HepG2 (cell line): ENCODE data around the gene HDGFL2. TPM values are rescaled to one million over a fixed set of nuclear protein-coding genes. Genes with fewer than 3 reads are reported as not detected.

ENCODE experiments used
- CEBPG ChIP-seq: IDR thresholded peaks from 2 replicates; pipeline ENCODE4 v1.6.1; 2016
- CENPT ChIP-seq: sonication (generic); formaldehyde crosslinking; IDR thresholded peaks from 2 replicates; pipeline ENCODE4 v1.8.0; 2022; ENCODE audit warnings: low read depth, mild to moderate bottlenecking, moderate library complexity, missing genetic modification reagents
- HOMEZ ChIP-seq: IDR thresholded peaks from 2 replicates; pipeline ENCODE4 v1.6.1; 2016; ENCODE audit warnings: low read depth
- MNT ChIP-seq: fragments of 450-650 bp; IDR thresholded peaks from 2 replicates; pipeline ENCODE4 v1.6.1; 2016
- NCOA2 ChIP-seq: sonication (generic); formaldehyde crosslinking; IDR thresholded peaks from 2 replicates; pipeline ENCODE4 v1.8.0; 2022; ENCODE audit warnings: inconsistent platforms
- NFAT5 ChIP-seq: sonication (generic); formaldehyde crosslinking; IDR thresholded peaks from 2 replicates; pipeline ENCODE4 v1.4.0; 2020; ENCODE audit warnings: missing genetic modification reagents
- ONECUT2 ChIP-seq: sonication (generic); formaldehyde crosslinking; IDR thresholded peaks from 2 replicates; pipeline ENCODE4 v1.4.0; 2020; ENCODE audit warnings: missing genetic modification reagents
- RERE ChIP-seq: IDR thresholded peaks from 2 replicates; pipeline ENCODE4 v1.6.1; 2016; ENCODE audit warnings: low read depth, missing genetic modification reagents, missing compliant biosample characterization
- SATB2 ChIP-seq: sonication (generic); formaldehyde crosslinking; IDR thresholded peaks from 2 replicates; pipeline ENCODE4 v1.5.0; 2020; ENCODE audit warnings: missing genetic modification reagents
- TAF15 ChIP-seq: fragments of 200-400 bp; formaldehyde crosslinking; IDR thresholded peaks from one replicate; pipeline ENCODE4 v1.6.1; 2018; ENCODE audit warnings: mild to moderate bottlenecking, low read depth, low read length; ENCODE audit not compliant: poor library complexity, severe bottlenecking
- TMF1 ChIP-seq: sonication (generic); formaldehyde crosslinking; IDR thresholded peaks from 2 replicates; pipeline ENCODE4 v1.8.1; 2022; ENCODE audit warnings: low read depth, missing genetic modification reagents
- XBP1 ChIP-seq: sonication (generic); formaldehyde crosslinking; IDR thresholded peaks from 2 replicates; pipeline ENCODE4 v1.5.0; 2020; ENCODE audit warnings: missing genetic modification reagents
- ZNF740 ChIP-seq: sonication (generic); formaldehyde crosslinking; IDR thresholded peaks from 2 replicates; pipeline ENCODE4 v1.4.0; 2020; ENCODE audit warnings: missing genetic modification reagents
- ZNF777 ChIP-seq: sonication (generic); formaldehyde crosslinking; IDR thresholded peaks from 2 replicates; pipeline ENCODE4 v1.4.0; 2020; ENCODE audit warnings: missing genetic modification reagents
- polyA plus RNA-seq, 8 experiments: library from polyadenylated mRNA; depleted of rRNA in 3 of 8; stranded (reverse) in 7 of 8; unstranded in 1 of 8; fragments of >200 nt; fragmentation: Illumina TruSeq in 4 of 8; extraction: Trizol in 4 of 8; gene quantifications; 2 replicates each; pipeline versions ENCODE4 v1.2.1 to v1.2.3, GENCODE V29; 2011 to 2016; ENCODE audit warnings: low read depth in 4 of 8, missing spikeins in 1 of 8, mixed read lengths in 1 of 8; ENCODE audit not compliant: insufficient read depth in 1 of 8
- total RNA-seq, 5 experiments: library from RNA; depleted of rRNA; stranded (reverse); fragments of >200 nt; fragmentation: Illumina TruSeq; extraction: Trizol; gene quantifications; 2 replicates each; pipeline ENCODE4 v1.2.3, GENCODE V29; 2016; ENCODE audit warnings: low read depth in 1 of 5

HDGFL2 gene
- total and polyA plus RNA-seq, 2 of the 13 experiments (the other 11 are each of a cell fraction or from before 2014, with no cell fraction given): 20.0 to 51.1 TPM

- no peak for TF ChIP-seq HOMEZ (CRISPR knock-in tag)
- no peak for TF ChIP-seq CEBPG (CRISPR knock-in tag)
- no peak for TF ChIP-seq TAF15
- TF ChIP-seq NFAT5 (CRISPR knock-in tag): peak; percentile 72; the same call in 1 of the 2 replicates
- TF ChIP-seq NCOA2: peak; percentile 65
- peak; percentile 97 for TF ChIP-seq MNT
- no peak for TF ChIP-seq ONECUT2 (CRISPR knock-in tag)
- peak; percentile 67 for TF ChIP-seq SATB2 (CRISPR knock-in tag)
- TF ChIP-seq CENPT (CRISPR knock-in tag): no peak
- TF ChIP-seq ZNF777 (CRISPR knock-in tag): no peak
- TF ChIP-seq RERE (CRISPR knock-in tag): peak; percentile 63; the same call in 1 of the 2 replicates
- TF ChIP-seq ZNF740: no peak
- no peak for TF ChIP-seq TMF1 (CRISPR knock-in tag)
- no peak for TF ChIP-seq XBP1 (CRISPR knock-in tag)
Measured at GRCh38 chr19:4531562-4532165, 59.6 kb downstream of the HDGFL2 start (continued).
